HepG2 (cell line): ENCODE results near the gene TGM2. TPM values are rescaled to one million over a fixed set of nuclear protein-coding genes. Genes with fewer than 3 reads are reported as not detected.

Source experiments
- DPF2 ChIP-seq: sonication (generic); formaldehyde crosslinking; IDR thresholded peaks from 2 replicates; pipeline ENCODE4 v1.4.0; 2020; ENCODE audit warnings: mild to moderate bottlenecking, low read depth, missing genetic modification reagents, borderline replicate concordance
- FOXA3 ChIP-seq: IDR thresholded peaks from 2 replicates; pipeline ENCODE4 v1.6.1; 2016; ENCODE audit warnings: missing genetic modification reagents, missing compliant biosample characterization
- GFI1 ChIP-seq: sonication (generic); formaldehyde crosslinking; IDR thresholded peaks from 2 replicates; pipeline ENCODE4 v1.5.0; 2020; ENCODE audit warnings: missing genetic modification reagents, mild to moderate bottlenecking, borderline replicate concordance
- NFE2L1 ChIP-seq: sonication (generic); formaldehyde crosslinking; IDR thresholded peaks from 2 replicates; pipeline ENCODE4 v1.4.0; 2020; ENCODE audit warnings: missing genetic modification reagents, mild to moderate bottlenecking, borderline replicate concordance
- POLR2AphosphoS2 ChIP-seq: IDR thresholded peaks from 2 replicates; pipeline ENCODE4 v1.6.1; 2011; ENCODE audit warnings: low read depth, low read length, improper control_type of control experiment
- PRMT3 ChIP-seq: sonication (generic); formaldehyde crosslinking; IDR thresholded peaks from 2 replicates; pipeline ENCODE4 v1.8.1; 2022; ENCODE audit warnings: low read depth, mild to moderate bottlenecking, moderate library complexity, missing genetic modification reagents, borderline replicate concordance
- REPIN1 ChIP-seq: sonication (generic); formaldehyde crosslinking; IDR thresholded peaks from 2 replicates; pipeline ENCODE4 v1.8.0; 2022; ENCODE audit warnings: missing genetic modification reagents, low read depth, mild to moderate bottlenecking, borderline replicate concordance
- THAP9 ChIP-seq: sonication (generic); formaldehyde crosslinking; IDR thresholded peaks from 2 replicates; pipeline ENCODE4; 2020; ENCODE audit warnings: missing genetic modification reagents, mild to moderate bottlenecking, borderline replicate concordance
- ZNF33A ChIP-seq: sonication (generic); formaldehyde crosslinking; IDR thresholded peaks from 2 replicates; pipeline ENCODE4 v1.5.1; 2020; ENCODE audit warnings: missing genetic modification reagents, mild to moderate bottlenecking, moderate library complexity, borderline replicate concordance
- ZNF512B ChIP-seq: sonication (generic); formaldehyde crosslinking; IDR thresholded peaks from 2 replicates; pipeline ENCODE4 v1.5.1; 2020; ENCODE audit warnings: missing genetic modification reagents, mild to moderate bottlenecking, borderline replicate concordance
- ZNF530 ChIP-seq: sonication (generic); formaldehyde crosslinking; IDR thresholded peaks from 2 replicates; pipeline ENCODE4 v1.5.0; 2020; ENCODE audit warnings: low read depth, mild to moderate bottlenecking, missing genetic modification reagents
- ZNF550 ChIP-seq: sonication (generic); formaldehyde crosslinking; IDR thresholded peaks from 2 replicates; pipeline ENCODE4 v1.4.0; 2020; ENCODE audit warnings: mild to moderate bottlenecking, missing genetic modification reagents, borderline replicate concordance
- ZNF629 ChIP-seq: sonication (generic); formaldehyde crosslinking; conservative IDR thresholded peaks from 2 replicates; pipeline ENCODE4 v1.5.0; 2020; ENCODE audit warnings: missing genetic modification reagents
- polyA plus RNA-seq, 8 experiments: library from polyadenylated mRNA; depleted of rRNA in 3 of 8; stranded (reverse) in 7 of 8; unstranded in 1 of 8; fragments of >200 nt; fragmentation: Illumina TruSeq in 4 of 8; extraction: Trizol in 4 of 8; gene quantifications; 2 replicates each; pipeline versions ENCODE4 v1.2.1 to v1.2.3, GENCODE V29; 2011 to 2016; ENCODE audit warnings: low read depth in 4 of 8, missing spikeins in 1 of 8, mixed read lengths in 1 of 8; ENCODE audit not compliant: insufficient read depth in 1 of 8
- total RNA-seq, 5 experiments: library from RNA; depleted of rRNA; stranded (reverse); fragments of >200 nt; fragmentation: Illumina TruSeq; extraction: Trizol; gene quantifications; 2 replicates each; pipeline ENCODE4 v1.2.3, GENCODE V29; 2016; ENCODE audit warnings: low read depth in 1 of 5
- TF ChIP-seq, protein P1 (sequence below): sonication (generic); formaldehyde crosslinking; IDR thresholded peaks from 2 replicates; pipeline ENCODE4 v1.4.0; 2020; ENCODE audit warnings: missing genetic modification reagents, borderline replicate concordance
- TF ChIP-seq, protein P2 (sequence below): IDR thresholded peaks from 2 replicates; pipeline ENCODE4 v1.6.1; 2016; ENCODE audit warnings: low read depth, missing genetic modification reagents, missing compliant biosample characterization

TGM2 gene
- total and polyA plus RNA-seq, 2 of the 13 experiments (the other 11 are each of a cell fraction or from before 2014, with no cell fraction given) = 4.2 to 46.4 TPM

DNA sequence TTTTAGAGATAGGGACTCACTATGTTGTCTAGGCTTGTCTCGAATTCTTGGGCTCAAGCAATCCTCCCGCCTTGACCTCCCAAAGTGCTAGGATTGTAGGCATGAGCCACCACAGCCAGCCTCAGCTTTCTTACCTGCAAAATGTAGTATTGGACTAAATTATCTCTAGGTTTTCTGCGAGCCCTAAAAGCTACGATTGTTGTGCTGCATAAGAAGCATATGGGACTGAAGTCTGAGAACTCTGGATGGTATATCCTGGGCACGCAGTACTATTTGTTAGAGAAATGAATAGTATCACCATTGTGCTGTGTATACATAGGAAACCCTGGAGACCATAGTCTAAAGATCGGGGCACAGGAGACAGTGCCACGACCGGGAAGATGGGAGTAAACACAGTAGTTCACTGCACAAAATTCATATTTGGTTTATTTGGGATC, 71.4 kb downstream of the TGM2 start (continued):
- TF ChIP-seq, protein P1, sequence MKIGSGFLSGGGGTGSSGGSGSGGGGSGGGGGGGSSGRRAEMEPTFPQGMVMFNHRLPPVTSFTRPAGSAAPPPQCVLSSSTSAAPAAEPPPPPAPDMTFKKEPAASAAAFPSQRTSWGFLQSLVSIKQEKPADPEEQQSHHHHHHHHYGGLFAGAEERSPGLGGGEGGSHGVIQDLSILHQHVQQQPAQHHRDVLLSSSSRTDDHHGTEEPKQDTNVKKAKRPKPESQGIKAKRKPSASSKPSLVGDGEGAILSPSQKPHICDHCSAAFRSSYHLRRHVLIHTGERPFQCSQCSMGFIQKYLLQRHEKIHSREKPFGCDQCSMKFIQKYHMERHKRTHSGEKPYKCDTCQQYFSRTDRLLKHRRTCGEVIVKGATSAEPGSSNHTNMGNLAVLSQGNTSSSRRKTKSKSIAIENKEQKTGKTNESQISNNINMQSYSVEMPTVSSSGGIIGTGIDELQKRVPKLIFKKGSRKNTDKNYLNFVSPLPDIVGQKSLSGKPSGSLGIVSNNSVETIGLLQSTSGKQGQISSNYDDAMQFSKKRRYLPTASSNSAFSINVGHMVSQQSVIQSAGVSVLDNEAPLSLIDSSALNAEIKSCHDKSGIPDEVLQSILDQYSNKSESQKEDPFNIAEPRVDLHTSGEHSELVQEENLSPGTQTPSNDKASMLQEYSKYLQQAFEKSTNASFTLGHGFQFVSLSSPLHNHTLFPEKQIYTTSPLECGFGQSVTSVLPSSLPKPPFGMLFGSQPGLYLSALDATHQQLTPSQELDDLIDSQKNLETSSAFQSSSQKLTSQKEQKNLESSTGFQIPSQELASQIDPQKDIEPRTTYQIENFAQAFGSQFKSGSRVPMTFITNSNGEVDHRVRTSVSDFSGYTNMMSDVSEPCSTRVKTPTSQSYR = no peak
- no peak for TF ChIP-seq ZNF33A
- TF ChIP-seq THAP9 (CRISPR knock-in tag) = no peak
- peak; percentile 26; the same call in 1 of the 2 replicates for TF ChIP-seq ZNF629 (CRISPR knock-in tag)
- TF ChIP-seq ZNF550 (CRISPR knock-in tag) = no peak
- TF ChIP-seq FOXA3 (CRISPR knock-in tag) = peak; percentile 88
- no peak for TF ChIP-seq PRMT3 (CRISPR knock-in tag)
- TF ChIP-seq ZNF512B (CRISPR knock-in tag) = no peak
- no peak for TF ChIP-seq POLR2AphosphoS2
- TF ChIP-seq, protein P2, sequence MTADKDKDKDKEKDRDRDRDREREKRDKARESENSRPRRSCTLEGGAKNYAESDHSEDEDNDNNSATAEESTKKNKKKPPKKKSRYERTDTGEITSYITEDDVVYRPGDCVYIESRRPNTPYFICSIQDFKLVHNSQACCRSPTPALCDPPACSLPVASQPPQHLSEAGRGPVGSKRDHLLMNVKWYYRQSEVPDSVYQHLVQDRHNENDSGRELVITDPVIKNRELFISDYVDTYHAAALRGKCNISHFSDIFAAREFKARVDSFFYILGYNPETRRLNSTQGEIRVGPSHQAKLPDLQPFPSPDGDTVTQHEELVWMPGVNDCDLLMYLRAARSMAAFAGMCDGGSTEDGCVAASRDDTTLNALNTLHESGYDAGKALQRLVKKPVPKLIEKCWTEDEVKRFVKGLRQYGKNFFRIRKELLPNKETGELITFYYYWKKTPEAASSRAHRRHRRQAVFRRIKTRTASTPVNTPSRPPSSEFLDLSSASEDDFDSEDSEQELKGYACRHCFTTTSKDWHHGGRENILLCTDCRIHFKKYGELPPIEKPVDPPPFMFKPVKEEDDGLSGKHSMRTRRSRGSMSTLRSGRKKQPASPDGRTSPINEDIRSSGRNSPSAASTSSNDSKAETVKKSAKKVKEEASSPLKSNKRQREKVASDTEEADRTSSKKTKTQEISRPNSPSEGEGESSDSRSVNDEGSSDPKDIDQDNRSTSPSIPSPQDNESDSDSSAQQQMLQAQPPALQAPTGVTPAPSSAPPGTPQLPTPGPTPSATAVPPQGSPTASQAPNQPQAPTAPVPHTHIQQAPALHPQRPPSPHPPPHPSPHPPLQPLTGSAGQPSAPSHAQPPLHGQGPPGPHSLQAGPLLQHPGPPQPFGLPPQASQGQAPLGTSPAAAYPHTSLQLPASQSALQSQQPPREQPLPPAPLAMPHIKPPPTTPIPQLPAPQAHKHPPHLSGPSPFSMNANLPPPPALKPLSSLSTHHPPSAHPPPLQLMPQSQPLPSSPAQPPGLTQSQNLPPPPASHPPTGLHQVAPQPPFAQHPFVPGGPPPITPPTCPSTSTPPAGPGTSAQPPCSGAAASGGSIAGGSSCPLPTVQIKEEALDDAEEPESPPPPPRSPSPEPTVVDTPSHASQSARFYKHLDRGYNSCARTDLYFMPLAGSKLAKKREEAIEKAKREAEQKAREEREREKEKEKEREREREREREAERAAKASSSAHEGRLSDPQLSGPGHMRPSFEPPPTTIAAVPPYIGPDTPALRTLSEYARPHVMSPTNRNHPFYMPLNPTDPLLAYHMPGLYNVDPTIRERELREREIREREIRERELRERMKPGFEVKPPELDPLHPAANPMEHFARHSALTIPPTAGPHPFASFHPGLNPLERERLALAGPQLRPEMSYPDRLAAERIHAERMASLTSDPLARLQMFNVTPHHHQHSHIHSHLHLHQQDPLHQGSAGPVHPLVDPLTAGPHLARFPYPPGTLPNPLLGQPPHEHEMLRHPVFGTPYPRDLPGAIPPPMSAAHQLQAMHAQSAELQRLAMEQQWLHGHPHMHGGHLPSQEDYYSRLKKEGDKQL (CRISPR knock-in tag) = no peak
- 0 out of 2 replicates have a peak, but pooled peaks have one; percentile 10 for TF ChIP-seq GFI1
- no peak for TF ChIP-seq REPIN1
- peak; percentile 74 for TF ChIP-seq DPF2 (CRISPR knock-in tag)
- TF ChIP-seq NFE2L1 (CRISPR knock-in tag) = no peak
- TF ChIP-seq ZNF530 (CRISPR knock-in tag) = no peak
